Liver (tissue), 3 donors: ENCODE results near the gene FYCO1.

Experiments
- RAD21 ChIP-seq, 2 donors: IDR thresholded peaks; 2 replicates each; pipeline ENCODE4 v1.6.1; 2016; ENCODE audit warnings: antibody characterized with exemption in 2 of 2, mild to moderate bottlenecking in 2 of 2
- TAF1 ChIP-seq: conservative IDR thresholded peaks from 2 replicates; pipeline ENCODE4 v1.6.1; 2016; ENCODE audit warnings: antibody characterized with exemption, mild to moderate bottlenecking
- YY1 ChIP-seq: IDR thresholded peaks from 2 replicates; pipeline ENCODE4 v1.6.1; 2016; ENCODE audit warnings: antibody characterized with exemption, mild to moderate bottlenecking
- TF ChIP-seq, protein P1 (sequence below): fragments of 150-350 bp; IDR thresholded peaks from 2 replicates; pipeline ENCODE4 v1.5.1; 2017; ENCODE audit warnings: improper control_type of control experiment, low read depth, low read length; ENCODE audit not compliant: missing input control
- donor health status: healthy.
- donor health status: healthy.

DNA sequence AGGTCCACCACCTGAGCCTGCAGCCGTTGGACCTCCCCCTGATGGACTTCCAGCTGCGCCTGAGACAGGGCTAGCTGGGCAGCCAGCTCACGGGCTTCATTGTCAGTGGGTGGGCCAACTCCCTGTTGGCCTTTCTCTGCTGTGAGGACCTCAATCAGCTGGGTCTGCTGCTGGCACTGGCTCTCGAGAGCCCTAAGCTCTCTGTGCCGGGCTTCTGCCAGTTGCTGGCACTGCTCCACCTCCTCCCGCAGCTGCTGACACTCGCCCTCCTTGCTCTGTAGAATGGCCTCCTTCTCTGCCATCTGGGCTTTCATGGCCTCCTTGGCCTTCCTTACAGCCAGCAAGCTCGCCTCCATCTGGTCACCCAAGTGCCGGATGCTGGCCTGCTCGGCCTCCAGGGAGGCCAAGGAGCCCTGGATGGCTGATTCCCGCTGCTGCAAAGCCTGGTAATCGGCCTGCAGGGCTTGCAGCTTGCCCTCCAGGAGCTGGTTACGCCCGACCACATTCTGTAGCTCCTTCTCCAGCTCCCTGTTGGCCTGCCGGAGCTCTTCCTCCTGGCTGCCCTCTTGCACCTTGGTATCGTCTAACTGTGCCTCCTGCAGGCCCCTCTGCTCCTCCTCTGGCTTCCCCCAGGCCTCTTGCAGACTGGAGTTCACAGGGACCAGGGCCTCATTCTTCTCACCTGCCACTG is 28.5 kb downstream of the FYCO1 start:
- TF ChIP-seq, protein P1, sequence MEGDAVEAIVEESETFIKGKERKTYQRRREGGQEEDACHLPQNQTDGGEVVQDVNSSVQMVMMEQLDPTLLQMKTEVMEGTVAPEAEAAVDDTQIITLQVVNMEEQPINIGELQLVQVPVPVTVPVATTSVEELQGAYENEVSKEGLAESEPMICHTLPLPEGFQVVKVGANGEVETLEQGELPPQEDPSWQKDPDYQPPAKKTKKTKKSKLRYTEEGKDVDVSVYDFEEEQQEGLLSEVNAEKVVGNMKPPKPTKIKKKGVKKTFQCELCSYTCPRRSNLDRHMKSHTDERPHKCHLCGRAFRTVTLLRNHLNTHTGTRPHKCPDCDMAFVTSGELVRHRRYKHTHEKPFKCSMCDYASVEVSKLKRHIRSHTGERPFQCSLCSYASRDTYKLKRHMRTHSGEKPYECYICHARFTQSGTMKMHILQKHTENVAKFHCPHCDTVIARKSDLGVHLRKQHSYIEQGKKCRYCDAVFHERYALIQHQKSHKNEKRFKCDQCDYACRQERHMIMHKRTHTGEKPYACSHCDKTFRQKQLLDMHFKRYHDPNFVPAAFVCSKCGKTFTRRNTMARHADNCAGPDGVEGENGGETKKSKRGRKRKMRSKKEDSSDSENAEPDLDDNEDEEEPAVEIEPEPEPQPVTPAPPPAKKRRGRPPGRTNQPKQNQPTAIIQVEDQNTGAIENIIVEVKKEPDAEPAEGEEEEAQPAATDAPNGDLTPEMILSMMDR = no peak
- TF ChIP-seq YY1 = no peak
- no peak for TF ChIP-seq TAF1
- TF ChIP-seq RAD21 (IDR thresholded peaks at IDR 0.05) = no peak
